ENCODE measurements around the gene PLCH1. TPM values are rescaled to one million over a fixed set of nuclear protein-coding genes. Genes with fewer than 3 reads are reported as not detected.

PLCH1 gene
- total and polyA plus RNA-seq, 10 of the 15 experiments (the other 5 are each of a cell fraction or from before 2014, with no cell fraction given) = 0.03 to 0.22 (median 0.04) TPM; not detected in 5

GRCh38 chr3:155391104-155391503, 353.8 kb downstream of the PLCH1 start (continued):
- TF ChIP-seq PBX3 (IDR thresholded peaks at IDR 0.05; ENCODE audit: insufficient replicate concordance, low read depth, low read length) = no peak
- no peak for TF ChIP-seq SRF (IDR thresholded peaks at IDR 0.05; ENCODE audit: low read depth in 2 of 2, low read length in 2 of 2)
- TF ChIP-seq SUZ12 (IDR thresholded peaks at IDR 0.05; ENCODE audit: unreplicated experiment) = no peak

- FAIRE-seq = no peak
- no peak overlapping the region for H2AFZ ChIP-seq (ENCODE audit: control insufficient read depth, low read depth, low read length)
- ChIA-PET CTCF (interaction anchor here (0.6 to 3.0 kb wide), 2 partner anchors 311 to 461 kb away, joined by 3 to 9 read pairs; no protein-coding TSS in a partner anchor), SMC1A (ENCODE audit: uncharacterized antibody, unreplicated experiment) (no interaction called here), POLR2A (no interaction called here), RAD21 (ENCODE audit: unreplicated experiment) (interaction anchor here (1.4 kb wide), 1 partner anchor 312 kb away, joined by 3 read pairs; no protein-coding TSS in a partner anchor)
- no peak overlapping the region for H3K9ac ChIP-seq (ENCODE audit: control insufficient read depth, insufficient read depth, low read length)
- H3K36me3 ChIP-seq (ENCODE audit: control insufficient read depth in 2 of 2, insufficient read depth in 2 of 2, low read length in 1 of 2) = no peaks in the 10 kb centered on the region
- in situ Hi-C loops (cut with MboI) (no loop called here), intact Hi-C loops (cut with micrococcal nuclease; ENCODE audit: unreplicated experiment) (no loop called here)
- BruUV-seq (replicated peaks) = no TSS peak
- DNase-seq (ENCODE audit: low read depth, low spot score) = no peak
- H3K4me3 ChIP-seq = no peak overlapping the region
- H3K9me3 ChIP-seq (replicated peaks; ENCODE audit: control insufficient read depth, insufficient read depth, low read length) = no peaks in the 10 kb centered on the region
- H4K20me1 ChIP-seq (ENCODE audit: control insufficient read depth, insufficient read depth) = no peaks in the 10 kb centered on the region
- no peaks in the 10 kb centered on the region for H3K27me3 ChIP-seq (replicated peaks in 1 of 2; ENCODE audit: control insufficient read depth in 2 of 2, insufficient read depth in 2 of 2, low read length in 1 of 2)
- H3K79me2 ChIP-seq (ENCODE audit: control insufficient read depth, insufficient read depth, low read length) = no peaks in the 10 kb centered on the region
- no peak overlapping the region for H3K27ac ChIP-seq (ENCODE audit: control insufficient read depth, insufficient read depth)
- H3K4me1 ChIP-seq (ENCODE audit: control insufficient read depth, insufficient read depth, low read length) = no peaks in the 10 kb centered on the region
- ATAC-seq = no peak
- no peak overlapping the region for H3K4me2 ChIP-seq (ENCODE audit: control insufficient read depth, insufficient read depth)
- TF ChIP-seq NR2C2 (IDR thresholded peaks at IDR 0.05; ENCODE audit: borderline replicate concordance, control insufficient read depth, insufficient read length, low read depth) = no peak
- no peak for TF ChIP-seq RAD51 (IDR thresholded peaks at IDR 0.05)
- no peak for TF ChIP-seq IRF5 (IDR thresholded peaks at IDR 0.05; ENCODE audit: borderline replicate concordance)
- TF ChIP-seq NR2C1 (IDR thresholded peaks at IDR 0.05) = no peak
- no peak for TF ChIP-seq TCF12 (IDR thresholded peaks at IDR 0.05; ENCODE audit: low read depth, low read length)
- no peak for TF ChIP-seq TAF1 (IDR thresholded peaks at IDR 0.05; ENCODE audit: borderline replicate concordance, low read depth, low read length)
- no peak for TF ChIP-seq ZNF24 (IDR thresholded peaks at IDR 0.05)
- TF ChIP-seq PML (IDR thresholded peaks at IDR 0.05; ENCODE audit: low read length) = no peak
- TF ChIP-seq JUNB (IDR thresholded peaks at IDR 0.05) = no peak
- TF ChIP-seq SMC3 (IDR thresholded peaks at IDR 0.05; ENCODE audit: borderline replicate concordance, low read length) = no peak
- no peak for TF ChIP-seq USF1 (IDR thresholded peaks at IDR 0.05; ENCODE audit: borderline replicate concordance, extremely low read length, insufficient read depth, low read depth, low read length)
- no peak for TF ChIP-seq SUPT20H (IDR thresholded peaks at IDR 0.05; ENCODE audit: borderline replicate concordance, control insufficient read depth, low read depth, low read length)
- no peak for TF ChIP-seq YY1 (IDR thresholded peaks at IDR 0.05; ENCODE audit: low read depth, low read length)
- TF ChIP-seq FOS (IDR thresholded peaks at IDR 0.05; ENCODE audit: borderline replicate concordance, extremely low read depth, insufficient read length) = no peak
- TF ChIP-seq CREM (IDR thresholded peaks at IDR 0.05; ENCODE audit: low read depth) = no peak
Observed at GRCh38 chr3:155390351-155390750, 354.5 kb downstream of the PLCH1 start.
